Cardiac muscle cell (in vitro differentiated cells and primary cell): ENCODE results near the gene MMP24. TPM values are rescaled to one million over a fixed set of nuclear protein-coding genes. Genes with fewer than 3 reads are reported as not detected.
"Not testable (repeated sequence)": the region's sequence is repeated elsewhere in the genome, so short reads cannot be mapped to it uniquely, and the experiment has no call there.

Experiments
- DNase-seq, 2 donors: peaks; one replicate each; pipeline versions ENCODE4 v3.0.0 to v3.0.0-alpha.2; 2010 to 2017; ENCODE audit warnings: low read depth in 1 of 2, low spot score in 1 of 2
- H3K27ac ChIP-seq: fragments of 200-600 bp; sonication (generic); 2 replicates; pipeline ENCODE4 v1.5.1; 2016
- H3K27me3 ChIP-seq: fragments of 200-600 bp; sonication (generic); 2 replicates; pipeline ENCODE4 v1.6.0; 2016; ENCODE audit warnings: control low read depth
- H3K36me3 ChIP-seq: fragments of 200-600 bp; sonication (generic); 2 replicates; pipeline ENCODE4 v1.5.1; 2016; ENCODE audit warnings: control low read depth
- H3K4me1 ChIP-seq: fragments of 200-600 bp; sonication (generic); 2 replicates; pipeline ENCODE4 v1.8.1; 2017; ENCODE audit warnings: low read depth, mild to moderate bottlenecking, mixed run types
- H3K4me3 ChIP-seq: fragments of 200-600 bp; sonication (generic); 2 replicates; pipeline ENCODE4 v1.5.1; 2016; ENCODE audit warnings: mild to moderate bottlenecking
- H3K9me3 ChIP-seq: fragments of 200-600 bp; sonication (generic); 2 replicates; pipeline ENCODE4 v1.5.1; 2017; ENCODE audit warnings: low read depth, mild to moderate bottlenecking, control low read depth
- CTCF ChIP-seq: IDR thresholded peaks from 2 replicates; pipeline ENCODE4 v1.5.1; 2012; ENCODE audit warnings: low read depth, mild to moderate bottlenecking, low read length
- polyA plus RNA-seq: library from polyadenylated mRNA; unstranded; fragments of >200 nt; fragmentation: Nextera tagmentation; extraction: Ambion mirVana; gene quantifications from 2 replicates; pipeline ENCODE4 v1.2.1, GENCODE V29; 2016
- total RNA-seq: library from RNA; depleted of rRNA; stranded (reverse); fragments of >200 nt; gene quantifications from 2 replicates; pipeline ENCODE4 v1.2.3, GENCODE V29; 2016

The MMP24 gene
- total RNA-seq (8.7 and 8.9 TPM in 2 replicates), polyA plus RNA-seq (3.4 and 5.9 TPM in 2 replicates)

- Histone ChIP-seq H3K4me3 (peak within 1 kb of the TSS; percentile 24), H3K9me3 (no peaks in the 10 kb centered on the region), H3K27me3 (peaks cover 36% of the 10 kb centered on the region), H3K27ac (no peak within 1 kb of the TSS), H3K4me1 (no peaks in the 10 kb centered on the region), H3K36me3 (no peaks in the 10 kb centered on the region)
- DNase-seq, result no peak
- no peak for TF ChIP-seq CTCF
These were observed at the start of gene MMP24 for GRCh38 chr20:35226126-35226883. Gene MMP24 (plus strand): TSS chr20:35226690. CDS start chr20:35226739, 49 bp downstream.

- Histone ChIP-seq H3K27ac (no peak overlapping the region), H3K36me3 (no peaks in the 10 kb centered on the region), H3K9me3 (no peaks in the 10 kb centered on the region), H3K27me3 (no peaks in the 10 kb centered on the region), H3K4me3 (no peak overlapping the region), H3K4me1 (no peaks in the 10 kb centered on the region)
- DNase-seq, result no peak
- TF ChIP-seq CTCF, result no peak
These were observed 46.9 kb upstream of the MMP24 start for GRCh38 chr20:35179292-35180212.

GRCh38 chr20:35180266-35180665 lies 46.2 kb upstream of the MMP24 start:
- Histone ChIP-seq H3K36me3 (no peaks in the 10 kb centered on the region), H3K4me1 (no peaks in the 10 kb centered on the region), H3K4me3 (no peak overlapping the region), H3K27me3 (no peaks in the 10 kb centered on the region), H3K9me3 (no peaks in the 10 kb centered on the region), H3K27ac (no peak overlapping the region)
- no peak for DNase-seq
- no peak for TF ChIP-seq CTCF

GRCh38 chr20:35181731-35182130 lies 44.8 kb upstream of the MMP24 start:
- no peaks in the 10 kb centered on the region for H3K36me3 ChIP-seq
- H3K4me1 ChIP-seq, result no peaks in the 10 kb centered on the region
- H3K9me3 ChIP-seq, result no peaks in the 10 kb centered on the region
- TF ChIP-seq CTCF, result no peak
- DNase-seq, result no peak
- H3K27ac ChIP-seq, result no peak overlapping the region
- no peaks in the 10 kb centered on the region for H3K27me3 ChIP-seq
- H3K4me3 ChIP-seq, result no peak overlapping the region

- not testable (repeated sequence) for DNase-seq, H3K27me3 ChIP-seq, H3K36me3 ChIP-seq, H3K4me3 ChIP-seq, H3K27ac ChIP-seq, H3K9me3 ChIP-seq
- H3K4me1 ChIP-seq, result peaks cover 18% of the 10 kb centered on the region
These were observed 39.7 kb upstream of the MMP24 start for GRCh38 chr20:35186691-35187289.
